ENCODE data around the gene PNPLA5. TPM values are rescaled to one million over a fixed set of nuclear protein-coding genes. Genes with fewer than 3 reads are reported as not detected.

Gene PNPLA5
- polyA plus RNA-seq, 12 donors: 0.07 TPM; not detected in 11

GRCh38 chr22:43901976-43902643, 10.3 kb upstream of the PNPLA5 start:
- DNase-seq: no peak

GRCh38 chr22:43900206-43900605, 8.4 kb upstream of the PNPLA5 start:
- no peak for DNase-seq

GRCh38 chr22:43897751-43898261, 6.0 kb upstream of the PNPLA5 start:
- DNase-seq: no peak

GRCh38 chr22:43895986-43896645, 4.3 kb upstream of the PNPLA5 start:
- no peak for DNase-seq

- DNase-seq: no peak
Observed at GRCh38 chr22:43894122-43894521, 2.3 kb upstream of the PNPLA5 start.

GRCh38 chr22:43893266-43893665, 1.5 kb upstream of the PNPLA5 start:
- no peak for DNase-seq

GRCh38 chr22:43892183-43892894, 526 bp upstream of the PNPLA5 start:
- no peak for DNase-seq

- no peak for DNase-seq
Observed at GRCh38 chr22:43890901-43891331, 897 bp downstream of the PNPLA5 start.

GRCh38 chr22:43889860-43890253, 2.0 kb downstream of the PNPLA5 start:
- no peak for DNase-seq

GRCh38 chr22:43889201-43889859, 2.5 kb downstream of the PNPLA5 start:
- DNase-seq: no peak

GRCh38 chr22:43888740-43889139, 3.1 kb downstream of the PNPLA5 start:
- no peak for DNase-seq

- DNase-seq: no peak
Observed at GRCh38 chr22:43887391-43887790, 4.4 kb downstream of the PNPLA5 start.

GRCh38 chr22:43886231-43886630, 5.6 kb downstream of the PNPLA5 start:
- DNase-seq: no peak

GRCh38 chr22:43885786-43886185, 6.0 kb downstream of the PNPLA5 start:
- DNase-seq: no peak

- no peak for DNase-seq
Observed at GRCh38 chr22:43885319-43885671, 6.5 kb downstream of the PNPLA5 start.

GRCh38 chr22:43884600-43885318, 7.1 kb downstream of the PNPLA5 start:
- no peak for DNase-seq

GRCh38 chr22:43883719-43884415, 7.9 kb downstream of the PNPLA5 start:
- no peak for DNase-seq

GRCh38 chr22:43883012-43883661, 8.7 kb downstream of the PNPLA5 start:
- no peak for DNase-seq

GRCh38 chr22:43882122-43882767, 9.6 kb downstream of the PNPLA5 start:
- DNase-seq: no peak

All from muscle of arm (tissue), 12 donors.